GM12878 (cell line): ENCODE data around the gene COL13A1. TPM values are rescaled to one million over a fixed set of nuclear protein-coding genes. Genes with fewer than 3 reads are reported as not detected.

Experiments used
- ATAC-seq: fragments of 200-7000 bp; cut with Tn5 transposase; 3 replicates; pipeline ENCODE4 v1.9.1; 2020; ENCODE audit warnings: mild to moderate bottlenecking, moderate library complexity
- BruUV-seq: library from RNA; stranded (reverse); fragments of 400-500 nt; replicated peaks from 2 replicates; lab custom pipeline; 2021; lab: Mats Ljungman, UMichigan
- CTCF ChIA-PET: fragments of 300-600 bp; sonication (Branson Sonifier 250); formaldehyde crosslinking; extraction: SDS; loops from one replicate; lab custom pipeline; 2021; ENCODE audit warnings: inconsistent platforms; lab: Yijun Ruan, JAX
- POLR2A ChIA-PET: fragments of 350-600 bp; formaldehyde crosslinking; extraction: SDS; loops from one replicate; lab custom pipeline; 2021; ENCODE audit warnings: inconsistent platforms; lab: Charles Lee
- RAD21 ChIA-PET: fragments of 300-600 bp; sonication (Branson Sonifier 250); formaldehyde crosslinking; loops from one replicate; lab custom pipeline; 2023; ENCODE audit warnings: antibody characterized with exemption; ENCODE audit not compliant: unreplicated experiment; lab: Charles Lee
- SMC1A ChIA-PET: fragments of 300-600 bp; sonication (Branson Sonifier 250); formaldehyde crosslinking; loops from one replicate; lab custom pipeline; 2023; ENCODE audit not compliant: unreplicated experiment, uncharacterized antibody; lab: Charles Lee
- DNase-seq: peaks from one replicate; pipeline ENCODE4 v3.0.0-alpha.2; 2011; ENCODE audit warnings: low read depth, low spot score
- FAIRE-seq: peaks from 3 replicates; lab custom pipeline; 2011; peaks lifted over from hg19 to GRCh38; lab: Jason Lieb, UNC
- H2AFZ ChIP-seq: 2 replicates; pipeline ENCODE4 v1.6.0; 2011; ENCODE audit warnings: low read depth, low read length, control low read depth; ENCODE audit not compliant: control insufficient read depth
- H3K27ac ChIP-seq: 2 replicates; pipeline ENCODE4 v1.5.1; 2011; ENCODE audit warnings: control low read depth; ENCODE audit not compliant: control insufficient read depth, insufficient read depth
- H3K27me3 ChIP-seq, 2 experiments: replicated peaks in 1 of 2; 2 replicates each; pipeline versions ENCODE4 v1.6.0 to v1.6.1; 2011; ENCODE audit warnings: low read length in 1 of 2; ENCODE audit not compliant: control insufficient read depth in 2 of 2, insufficient read depth in 2 of 2
- H3K36me3 ChIP-seq, 2 experiments: 2 replicates each; pipeline ENCODE4 v1.5.1; 2011; ENCODE audit warnings: low read length in 1 of 2; ENCODE audit not compliant: control insufficient read depth in 2 of 2, insufficient read depth in 2 of 2
- H3K4me1 ChIP-seq: 2 replicates; pipeline ENCODE4 v1.6.1; 2011; ENCODE audit warnings: mild to moderate bottlenecking, low read length, moderate library complexity, mixed read lengths; ENCODE audit not compliant: control insufficient read depth, insufficient read depth
- H3K4me2 ChIP-seq: 2 replicates; pipeline ENCODE4 v1.6.0; 2011; ENCODE audit warnings: control low read depth; ENCODE audit not compliant: control insufficient read depth, insufficient read depth
- H3K4me3 ChIP-seq: fragments of 200-600 bp; sonication (generic); 2 replicates; pipeline ENCODE4 v1.5.1; 2016
- H3K79me2 ChIP-seq: 2 replicates; pipeline ENCODE4 v1.6.0; 2011; ENCODE audit warnings: low read length; ENCODE audit not compliant: control insufficient read depth, insufficient read depth
- H3K9ac ChIP-seq: 2 replicates; pipeline ENCODE4 v1.8.0; 2011; ENCODE audit warnings: low read length, control low read depth, mixed read lengths; ENCODE audit not compliant: control insufficient read depth, insufficient read depth
- H3K9me3 ChIP-seq: replicated peaks from 3 replicates; pipeline ENCODE4 v1.5.1; 2011; ENCODE audit warnings: mild to moderate bottlenecking, low read length; ENCODE audit not compliant: control insufficient read depth, insufficient read depth
- H4K20me1 ChIP-seq: 2 replicates; pipeline ENCODE4 v1.6.0; 2011; ENCODE audit not compliant: control insufficient read depth, insufficient read depth
- BHLHE40 ChIP-seq, 2 experiments: fragments of 450-650 bp in 1 of 2; IDR thresholded peaks; 2 replicates each; pipeline ENCODE4 v1.6.1; 2011 to 2017; ENCODE audit warnings: low read depth in 2 of 2, borderline replicate concordance in 1 of 2, improper control_type of control experiment in 1 of 2, low read length in 1 of 2, mild to moderate bottlenecking in 1 of 2
- EP300 ChIP-seq, 2 experiments: fragments of 150-350 bp in 1 of 2; IDR thresholded peaks; 2 replicates each; pipeline ENCODE4 v1.6.1; 2011 to 2012; ENCODE audit warnings: low read depth in 2 of 2, low read length in 2 of 2, borderline replicate concordance in 1 of 2, improper control_type of control experiment in 1 of 2, inconsistent platforms in 1 of 2; ENCODE audit not compliant: control insufficient read depth in 1 of 2
- NFYA ChIP-seq: IDR thresholded peaks from 2 replicates; pipeline ENCODE4 v1.6.1; 2011; ENCODE audit warnings: low read depth, mild to moderate bottlenecking, low read length, improper control_type of control experiment, borderline replicate concordance
- NR2C1 ChIP-seq: fragments of 450-650 bp; IDR thresholded peaks from 2 replicates; pipeline ENCODE4 v1.6.1; 2017; ENCODE audit warnings: antibody characterized with exemption, mild to moderate bottlenecking, moderate library complexity
- RBBP5 ChIP-seq: fragments of 200-600 bp; sonication (generic); conservative IDR thresholded peaks from 2 replicates; pipeline ENCODE4 v1.6.1; 2016
- YBX1 ChIP-seq: fragments of 450-650 bp; IDR thresholded peaks from 2 replicates; pipeline ENCODE4 v1.6.1; 2016; ENCODE audit warnings: antibody characterized with exemption
- ZNF384 ChIP-seq: IDR thresholded peaks from 2 replicates; pipeline ENCODE4 v1.6.1; 2012; ENCODE audit warnings: low read depth, mild to moderate bottlenecking, low read length, improper control_type of control experiment, borderline replicate concordance
- WGBS: methylation state at CpG from one replicate; pipeline ENCODE4 v1.1.6; 2016; ENCODE audit warnings: low lambda C conversion rate; ENCODE audit not compliant: insufficient replicate concordance, insufficient coverage; ENCODE audit errors: missing lambda C conversion rate; 5-methylcytosine and 5-hydroxymethylcytosine counted together
- in situ Hi-C: fragments of 300-500 bp; cut with MboI; formaldehyde crosslinking; loops from 9 replicates; pipeline ENCODE4 v1.14.3; 2018; ENCODE audit warnings: mixed read lengths
- intact Hi-C: fragments of 100-400 bp; cut with micrococcal nuclease; formaldehyde crosslinking; loops from one replicate; pipeline ENCODE4 v1.14.2; 2022; ENCODE audit not compliant: unreplicated experiment
- polyA plus RNA-seq, 11 experiments: library from polyadenylated mRNA; depleted of rRNA in 4 of 11; unstranded in 6 of 11; stranded (reverse) in 5 of 11; fragments of >200 nt; fragmentation: Nextera tagmentation in 4 of 11; fragmentation: Illumina TruSeq in 1 of 11; extraction: Ambion mirVana in 4 of 11; extraction: Trizol in 1 of 11; gene quantifications; 1 replicate in 1 of 11; 2 replicates in 10 of 11; pipeline versions ENCODE4 v1.2.1 to v1.2.3, GENCODE V29; 2011 to 2016; ENCODE audit warnings: inconsistent platforms in 2 of 11, missing spikeins in 2 of 11, low read depth in 1 of 11
- total RNA-seq, 4 experiments: library from RNA; depleted of rRNA in 3 of 4; stranded (reverse); fragments of >200 nt in 3 of 4; fragmentation: Illumina TruSeq in 1 of 4; extraction: Trizol in 1 of 4; gene quantifications; 2 replicates each; pipeline versions ENCODE4 v1.2.1 to v1.2.3, GENCODE V29; 2013 to 2021
- TF ChIP-seq, protein P1 (sequence below): fragments of 450-650 bp; IDR thresholded peaks from 2 replicates; pipeline ENCODE4 v1.6.1; 2017; ENCODE audit warnings: antibody characterized with exemption, mild to moderate bottlenecking, moderate library complexity
- TF ChIP-seq, protein P2 (sequence below): fragments of 150-350 bp; IDR thresholded peaks from 2 replicates; pipeline ENCODE4 v1.6.1; 2014; ENCODE audit warnings: mild to moderate bottlenecking, low read depth, low read length
- TF ChIP-seq, protein P3 (sequence below): fragments of 450-650 bp; formaldehyde crosslinking; IDR thresholded peaks from 2 replicates; pipeline ENCODE4 v1.4.0; 2020; ENCODE audit warnings: mild to moderate bottlenecking, moderate library complexity
- TF ChIP-seq, protein P4 (sequence below): fragments of 450-650 bp; IDR thresholded peaks from 2 replicates; pipeline ENCODE4 v1.6.1; 2018; ENCODE audit warnings: borderline replicate concordance, mild to moderate bottlenecking; ENCODE audit not compliant: partially characterized antibody

Gene COL13A1
- total and polyA plus RNA-seq, 10 of the 15 experiments (the other 5 are each of a cell fraction or from before 2014, with no cell fraction given): 0.03 to 0.15 (median 0.05) TPM; not detected in 7

DNA sequence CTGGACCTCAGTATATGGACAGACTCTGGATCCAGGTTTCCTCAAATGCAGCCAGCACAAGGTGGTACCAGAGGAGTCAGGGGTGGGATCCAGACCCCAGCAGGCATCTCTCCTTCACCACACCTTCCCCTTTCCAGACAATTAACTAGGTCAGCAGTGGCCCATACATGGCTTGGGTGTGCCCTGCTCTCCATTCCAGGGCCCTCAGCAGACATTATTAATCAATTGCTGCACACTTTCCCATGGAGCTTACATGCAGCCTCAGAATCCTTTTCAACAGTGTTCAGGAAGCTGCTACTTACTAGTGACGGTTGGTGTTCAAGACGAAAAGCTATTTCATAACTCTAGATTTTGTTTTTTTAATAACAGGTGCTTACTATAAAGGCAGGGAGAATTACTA lies 6.0 kb downstream of the COL13A1 start (continued):
- TF ChIP-seq YBX1: no peak
- no peak for TF ChIP-seq NR2C1
- TF ChIP-seq, protein P1, sequence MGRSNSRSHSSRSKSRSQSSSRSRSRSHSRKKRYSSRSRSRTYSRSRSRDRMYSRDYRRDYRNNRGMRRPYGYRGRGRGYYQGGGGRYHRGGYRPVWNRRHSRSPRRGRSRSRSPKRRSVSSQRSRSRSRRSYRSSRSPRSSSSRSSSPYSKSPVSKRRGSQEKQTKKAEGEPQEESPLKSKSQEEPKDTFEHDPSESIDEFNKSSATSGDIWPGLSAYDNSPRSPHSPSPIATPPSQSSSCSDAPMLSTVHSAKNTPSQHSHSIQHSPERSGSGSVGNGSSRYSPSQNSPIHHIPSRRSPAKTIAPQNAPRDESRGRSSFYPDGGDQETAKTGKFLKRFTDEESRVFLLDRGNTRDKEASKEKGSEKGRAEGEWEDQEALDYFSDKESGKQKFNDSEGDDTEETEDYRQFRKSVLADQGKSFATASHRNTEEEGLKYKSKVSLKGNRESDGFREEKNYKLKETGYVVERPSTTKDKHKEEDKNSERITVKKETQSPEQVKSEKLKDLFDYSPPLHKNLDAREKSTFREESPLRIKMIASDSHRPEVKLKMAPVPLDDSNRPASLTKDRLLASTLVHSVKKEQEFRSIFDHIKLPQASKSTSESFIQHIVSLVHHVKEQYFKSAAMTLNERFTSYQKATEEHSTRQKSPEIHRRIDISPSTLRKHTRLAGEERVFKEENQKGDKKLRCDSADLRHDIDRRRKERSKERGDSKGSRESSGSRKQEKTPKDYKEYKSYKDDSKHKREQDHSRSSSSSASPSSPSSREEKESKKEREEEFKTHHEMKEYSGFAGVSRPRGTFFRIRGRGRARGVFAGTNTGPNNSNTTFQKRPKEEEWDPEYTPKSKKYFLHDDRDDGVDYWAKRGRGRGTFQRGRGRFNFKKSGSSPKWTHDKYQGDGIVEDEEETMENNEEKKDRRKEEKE: no peak
- TF ChIP-seq, protein P2, sequence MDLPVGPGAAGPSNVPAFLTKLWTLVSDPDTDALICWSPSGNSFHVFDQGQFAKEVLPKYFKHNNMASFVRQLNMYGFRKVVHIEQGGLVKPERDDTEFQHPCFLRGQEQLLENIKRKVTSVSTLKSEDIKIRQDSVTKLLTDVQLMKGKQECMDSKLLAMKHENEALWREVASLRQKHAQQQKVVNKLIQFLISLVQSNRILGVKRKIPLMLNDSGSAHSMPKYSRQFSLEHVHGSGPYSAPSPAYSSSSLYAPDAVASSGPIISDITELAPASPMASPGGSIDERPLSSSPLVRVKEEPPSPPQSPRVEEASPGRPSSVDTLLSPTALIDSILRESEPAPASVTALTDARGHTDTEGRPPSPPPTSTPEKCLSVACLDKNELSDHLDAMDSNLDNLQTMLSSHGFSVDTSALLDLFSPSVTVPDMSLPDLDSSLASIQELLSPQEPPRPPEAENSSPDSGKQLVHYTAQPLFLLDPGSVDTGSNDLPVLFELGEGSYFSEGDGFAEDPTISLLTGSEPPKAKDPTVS: no peak
- TF ChIP-seq NFYA: no peak
- TF ChIP-seq, all 136 proteins: peak for 0

DNA sequence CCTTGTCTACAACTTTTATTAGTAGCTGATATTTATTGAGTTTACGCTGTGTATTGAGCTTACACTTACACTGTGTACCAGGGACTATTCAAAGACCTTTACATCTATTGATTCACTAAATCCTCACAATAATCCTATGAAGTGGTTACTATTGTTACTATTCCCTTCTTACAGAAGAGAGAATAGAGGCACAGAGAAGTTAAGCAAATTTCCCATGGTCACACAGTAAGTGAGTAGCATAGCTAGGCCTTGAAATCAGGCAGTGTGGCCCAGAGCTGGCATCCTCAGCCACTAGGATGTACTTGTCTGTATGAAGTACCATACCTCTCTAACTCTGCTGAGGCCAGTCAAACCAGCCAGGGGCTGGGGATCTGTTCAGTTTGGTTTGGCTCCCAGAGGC lies 7.6 kb downstream of the COL13A1 start:
- no peaks in the 10 kb centered on the region for H3K4me1 ChIP-seq
- ChIA-PET POLR2A (no interaction called here), RAD21 (no interaction called here), SMC1A (no interaction called here), CTCF (no interaction called here)
- no peak overlapping the region for H3K4me2 ChIP-seq
- no peak for DNase-seq
- H2AFZ ChIP-seq: no peak overlapping the region
- H3K27me3 ChIP-seq: peaks cover 2% of the 10 kb centered on the region in 2 experiments; a peak in 1 of 4 replicates
- H3K9me3 ChIP-seq: no peaks in the 10 kb centered on the region
- in situ Hi-C loops: no loop called here
- no peak overlapping the region for H3K27ac ChIP-seq
- intact Hi-C loops: no loop called here
- no peaks in the 10 kb centered on the region for H3K79me2 ChIP-seq
- H3K36me3 ChIP-seq: no peaks in the 10 kb centered on the region
- no peak overlapping the region for H3K4me3 ChIP-seq
- ATAC-seq: no peak
- H3K9ac ChIP-seq: no peak overlapping the region
- BruUV-seq: no TSS peak
- no peak for FAIRE-seq
- H4K20me1 ChIP-seq: no peaks in the 10 kb centered on the region
- 83% methylated on average over 1 of the region's 1 CpG for WGBS
- TF ChIP-seq, protein P3, sequence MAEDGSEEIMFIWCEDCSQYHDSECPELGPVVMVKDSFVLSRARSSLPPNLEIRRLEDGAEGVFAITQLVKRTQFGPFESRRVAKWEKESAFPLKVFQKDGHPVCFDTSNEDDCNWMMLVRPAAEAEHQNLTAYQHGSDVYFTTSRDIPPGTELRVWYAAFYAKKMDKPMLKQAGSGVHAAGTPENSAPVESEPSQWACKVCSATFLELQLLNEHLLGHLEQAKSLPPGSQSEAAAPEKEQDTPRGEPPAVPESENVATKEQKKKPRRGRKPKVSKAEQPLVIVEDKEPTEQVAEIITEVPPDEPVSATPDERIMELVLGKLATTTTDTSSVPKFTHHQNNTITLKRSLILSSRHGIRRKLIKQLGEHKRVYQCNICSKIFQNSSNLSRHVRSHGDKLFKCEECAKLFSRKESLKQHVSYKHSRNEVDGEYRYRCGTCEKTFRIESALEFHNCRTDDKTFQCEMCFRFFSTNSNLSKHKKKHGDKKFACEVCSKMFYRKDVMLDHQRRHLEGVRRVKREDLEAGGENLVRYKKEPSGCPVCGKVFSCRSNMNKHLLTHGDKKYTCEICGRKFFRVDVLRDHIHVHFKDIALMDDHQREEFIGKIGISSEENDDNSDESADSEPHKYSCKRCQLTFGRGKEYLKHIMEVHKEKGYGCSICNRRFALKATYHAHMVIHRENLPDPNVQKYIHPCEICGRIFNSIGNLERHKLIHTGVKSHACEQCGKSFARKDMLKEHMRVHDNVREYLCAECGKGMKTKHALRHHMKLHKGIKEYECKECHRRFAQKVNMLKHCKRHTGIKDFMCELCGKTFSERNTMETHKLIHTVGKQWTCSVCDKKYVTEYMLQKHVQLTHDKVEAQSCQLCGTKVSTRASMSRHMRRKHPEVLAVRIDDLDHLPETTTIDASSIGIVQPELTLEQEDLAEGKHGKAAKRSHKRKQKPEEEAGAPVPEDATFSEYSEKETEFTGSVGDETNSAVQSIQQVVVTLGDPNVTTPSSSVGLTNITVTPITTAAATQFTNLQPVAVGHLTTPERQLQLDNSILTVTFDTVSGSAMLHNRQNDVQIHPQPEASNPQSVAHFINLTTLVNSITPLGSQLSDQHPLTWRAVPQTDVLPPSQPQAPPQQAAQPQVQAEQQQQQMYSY (CRISPR knock-in tag): no peak
- TF ChIP-seq RBBP5 (no peak), EP300 (IDR thresholded peaks at IDR 0.05; ENCODE audit: borderline replicate concordance in 1 of 2, control insufficient read depth in 1 of 2, low read depth in 2 of 2, low read length in 2 of 2) (no peak), ZNF384 (no peak), BHLHE40 (IDR thresholded peaks at IDR 0.05; ENCODE audit: borderline replicate concordance in 1 of 2, low read depth in 2 of 2, low read length in 1 of 2) (no peak)
- TF ChIP-seq, protein P4, sequence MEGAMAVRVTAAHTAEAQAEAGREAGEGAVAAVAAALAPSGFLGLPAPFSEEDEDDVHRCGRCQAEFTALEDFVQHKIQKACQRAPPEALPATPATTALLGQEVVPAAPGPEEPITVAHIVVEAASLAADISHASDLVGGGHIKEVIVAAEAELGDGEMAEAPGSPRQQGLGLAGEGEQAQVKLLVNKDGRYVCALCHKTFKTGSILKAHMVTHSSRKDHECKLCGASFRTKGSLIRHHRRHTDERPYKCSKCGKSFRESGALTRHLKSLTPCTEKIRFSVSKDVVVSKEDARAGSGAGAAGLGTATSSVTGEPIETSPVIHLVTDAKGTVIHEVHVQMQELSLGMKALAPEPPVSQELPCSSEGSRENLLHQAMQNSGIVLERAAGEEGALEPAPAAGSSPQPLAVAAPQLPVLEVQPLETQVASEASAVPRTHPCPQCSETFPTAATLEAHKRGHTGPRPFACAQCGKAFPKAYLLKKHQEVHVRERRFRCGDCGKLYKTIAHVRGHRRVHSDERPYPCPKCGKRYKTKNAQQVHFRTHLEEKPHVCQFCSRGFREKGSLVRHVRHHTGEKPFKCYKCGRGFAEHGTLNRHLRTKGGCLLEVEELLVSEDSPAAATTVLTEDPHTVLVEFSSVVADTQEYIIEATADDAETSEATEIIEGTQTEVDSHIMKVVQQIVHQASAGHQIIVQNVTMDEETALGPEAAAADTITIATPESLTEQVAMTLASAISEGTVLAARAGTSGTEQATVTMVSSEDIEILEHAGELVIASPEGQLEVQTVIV: no peak
